RWPE2 (cell line): ENCODE results near the gene RFC4.
"Not testable (repeated sequence)": the region's sequence is repeated elsewhere in the genome, so short reads cannot be mapped to it uniquely, and the experiment has no call there.

Source experiments
- ATAC-seq: fragments of 200-7000 bp; cut with Tn5 transposase; 3 replicates; pipeline ENCODE4 v1.9.1; 2021; ENCODE audit warnings: low read depth
- DNase-seq: peaks from one replicate; pipeline ENCODE4 v3.0.0-alpha.2; 2020; ENCODE audit warnings: low spot score
- H3K27ac ChIP-seq: fragments of 450-650 bp; 2 replicates; pipeline ENCODE4 v1.5.1; 2017; ENCODE audit warnings: mild to moderate bottlenecking; ENCODE audit not compliant: poor library complexity, severe bottlenecking
- H3K27me3 ChIP-seq: fragments of 250-450 bp; sonication (Bioruptor Pico); 2 replicates; pipeline ENCODE4 v1.5.1; 2021; ENCODE audit warnings: mild to moderate bottlenecking, moderate library complexity; ENCODE audit not compliant: insufficient read depth, poor library complexity, severe bottlenecking
- H3K36me3 ChIP-seq: fragments of 250-450 bp; sonication (Bioruptor Pico); 2 replicates; pipeline ENCODE4 v1.5.1; 2020; ENCODE audit warnings: low read depth, mild to moderate bottlenecking, moderate library complexity
- H3K4me1 ChIP-seq: fragments of 250-450 bp; sonication (Bioruptor Pico); 2 replicates; pipeline ENCODE4 v1.5.1; 2021; ENCODE audit warnings: mild to moderate bottlenecking, moderate library complexity; ENCODE audit not compliant: insufficient read depth, poor library complexity, severe bottlenecking
- H3K4me3 ChIP-seq: fragments of 250-450 bp; sonication (Bioruptor Pico); 2 replicates; pipeline ENCODE4 v1.5.1; 2021; ENCODE audit warnings: mild to moderate bottlenecking, moderate library complexity; ENCODE audit not compliant: severe bottlenecking
- H3K9me3 ChIP-seq: fragments of 250-450 bp; sonication (Bioruptor Pico); 2 replicates; pipeline ENCODE4 v1.5.1; 2021; ENCODE audit warnings: mild to moderate bottlenecking, moderate library complexity; ENCODE audit not compliant: severe bottlenecking
- CTCF ChIP-seq: fragments of 450-650 bp; IDR thresholded peaks from one replicate; pipeline ENCODE4 v1.5.1; 2017; ENCODE audit warnings: mild to moderate bottlenecking, moderate library complexity; ENCODE audit not compliant: poor library complexity, severe bottlenecking

The RFC4 gene

GRCh38 chr3:186825294-186825821 is 19.1 kb upstream of the RFC4 start:
- TF ChIP-seq CTCF, result no peak
- Histone ChIP-seq H3K4me1 (peaks cover 6% of the 10 kb centered on the region), H3K4me3 (no peak overlapping the region), H3K36me3 (no peaks in the 10 kb centered on the region), H3K9me3 (no peaks in the 10 kb centered on the region), H3K27ac (no peak overlapping the region), H3K27me3 (peaks cover 26% of the 10 kb centered on the region)
- DNase-seq (no peak), ATAC-seq (no peak)

- H3K27me3 ChIP-seq, result peaks cover 18% of the 10 kb centered on the region
- peaks cover 6% of the 10 kb centered on the region for H3K4me1 ChIP-seq
- no peaks in the 10 kb centered on the region for H3K36me3 ChIP-seq
- no peak overlapping the region for H3K4me3 ChIP-seq
- TF ChIP-seq CTCF, result no peak
- ATAC-seq (no peak), DNase-seq (no peak)
- no peak overlapping the region for H3K27ac ChIP-seq
- no peaks in the 10 kb centered on the region for H3K9me3 ChIP-seq
Measured at GRCh38 chr3:186824430-186825139, 18.3 kb upstream of the RFC4 start.

GRCh38 chr3:186823386-186823785 is 17.1 kb upstream of the RFC4 start:
- Histone ChIP-seq H3K4me1 (peaks cover 6% of the 10 kb centered on the region), H3K27me3 (peaks cover 8% of the 10 kb centered on the region), H3K27ac (no peak overlapping the region), H3K9me3 (no peaks in the 10 kb centered on the region), H3K36me3 (no peaks in the 10 kb centered on the region), H3K4me3 (no peak overlapping the region)
- DNase-seq (no peak), ATAC-seq (no peak)
- TF ChIP-seq CTCF, result no peak

- H3K27ac ChIP-seq, result peak overlapping the region; percentile 13
- ATAC-seq, DNase-seq, H3K27me3 ChIP-seq, H3K4me3 ChIP-seq, H3K4me1 ChIP-seq, H3K36me3 ChIP-seq, H3K9me3 ChIP-seq: not testable (repeated sequence)
Measured at GRCh38 chr3:186822388-186822759, 16.1 kb upstream of the RFC4 start.

GRCh38 chr3:186821429-186822387 is 15.4 kb upstream of the RFC4 start:
- ATAC-seq (0 out of 3 replicates have a peak, but pooled peaks have one; percentile 17), DNase-seq (no peak)
- Histone ChIP-seq H3K27ac (peak overlapping the region; percentile 13), H3K9me3 (no peaks in the 10 kb centered on the region), H3K4me1 (peaks cover 6% of the 10 kb centered on the region), H3K36me3 (no peaks in the 10 kb centered on the region), H3K4me3 (no peak overlapping the region), H3K27me3 (no peaks in the 10 kb centered on the region)
- TF ChIP-seq CTCF, result peak; percentile 87
